Measurements from ENCODE around the gene IGSF21. TPM values are rescaled to one million over a fixed set of nuclear protein-coding genes. Genes with fewer than 3 reads are reported as not detected.

Gene IGSF21
- total and polyA plus RNA-seq, 5 donors from 2014 or later, result not detected

- no peaks in the 10 kb centered on the region for H3K4me1 Mint-ChIP-seq
- Histone ChIP-seq H3K4me1 (ENCODE audit: control insufficient read depth, insufficient read depth, low read length, poor library complexity, severe bottlenecking) (no peaks in the 10 kb centered on the region), H3K36me3 (ENCODE audit: control insufficient read depth, insufficient read depth, low read length) (no peaks in the 10 kb centered on the region), H3K9me3 (ENCODE audit: control insufficient read depth in 2 of 2, low read length in 2 of 2) (no peaks in the 10 kb centered on the region), H3K27me3 (ENCODE audit: control insufficient read depth, insufficient read depth, low read length) (no peaks in the 10 kb centered on the region), H3K4me3 (ENCODE audit: low read depth, low read length) (no peak overlapping the region), H3K27ac (ENCODE audit: insufficient read depth, low read length, poor library complexity, severe bottlenecking) (no peak overlapping the region)
- H3K9me3 Mint-ChIP-seq, result no peaks in the 10 kb centered on the region
- H3K36me3 Mint-ChIP-seq, result no peaks in the 10 kb centered on the region
- H3K27ac Mint-ChIP-seq, result no peak overlapping the region
- DNase-seq, result no peak
- H3K4me3 Mint-ChIP-seq, result no peak overlapping the region
- no peaks in the 10 kb centered on the region for H3K27me3 Mint-ChIP-seq
- ATAC-seq (ENCODE audit: low read depth in 2 of 2), result no peak
These were observed 158.0 kb downstream of the IGSF21 start for GRCh38 chr1:18265641-18266040.

DNA sequence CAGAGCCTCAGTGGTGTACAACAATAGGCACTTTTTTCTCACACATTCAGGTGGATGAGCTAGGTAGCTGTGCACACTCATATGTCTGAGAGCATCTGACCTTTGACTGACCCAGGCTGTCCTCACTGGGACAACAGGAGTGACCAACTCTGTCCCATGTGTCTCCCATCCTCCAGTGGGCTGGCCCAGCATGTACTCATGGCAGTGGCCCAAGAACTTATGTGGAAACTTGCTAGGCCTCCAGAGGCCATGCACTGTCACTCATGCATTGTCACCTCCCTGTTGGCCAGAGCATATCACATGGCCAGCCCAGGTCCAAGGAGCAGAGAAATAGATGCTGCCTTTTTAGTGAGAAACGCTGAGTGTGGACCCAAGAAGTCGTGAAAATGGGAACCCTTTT lies 158.8 kb downstream of the IGSF21 start:
- no peaks in the 10 kb centered on the region for H3K36me3 ChIP-seq (ENCODE audit: control insufficient read depth, insufficient read depth, low read length)
- Mint-ChIP-seq H3K36me3 (no peaks in the 10 kb centered on the region), H3K4me1 (no peaks in the 10 kb centered on the region), H3K4me3 (no peak overlapping the region), H3K27ac (no peak overlapping the region), H3K9me3 (no peaks in the 10 kb centered on the region), H3K27me3 (no peaks in the 10 kb centered on the region)
- no peaks in the 10 kb centered on the region for H3K27me3 ChIP-seq (ENCODE audit: control insufficient read depth, insufficient read depth, low read length)
- ATAC-seq (ENCODE audit: low read depth in 2 of 2) (no peak), DNase-seq (no peak)
- H3K4me3 ChIP-seq (ENCODE audit: low read depth, low read length), result no peak overlapping the region
- H3K9me3 ChIP-seq (ENCODE audit: control insufficient read depth in 2 of 2, low read length in 2 of 2), result no peaks in the 10 kb centered on the region
- no peaks in the 10 kb centered on the region for H3K4me1 ChIP-seq (ENCODE audit: control insufficient read depth, insufficient read depth, low read length, poor library complexity, severe bottlenecking)
- no peak overlapping the region for H3K27ac ChIP-seq (ENCODE audit: insufficient read depth, low read length, poor library complexity, severe bottlenecking)

DNA sequence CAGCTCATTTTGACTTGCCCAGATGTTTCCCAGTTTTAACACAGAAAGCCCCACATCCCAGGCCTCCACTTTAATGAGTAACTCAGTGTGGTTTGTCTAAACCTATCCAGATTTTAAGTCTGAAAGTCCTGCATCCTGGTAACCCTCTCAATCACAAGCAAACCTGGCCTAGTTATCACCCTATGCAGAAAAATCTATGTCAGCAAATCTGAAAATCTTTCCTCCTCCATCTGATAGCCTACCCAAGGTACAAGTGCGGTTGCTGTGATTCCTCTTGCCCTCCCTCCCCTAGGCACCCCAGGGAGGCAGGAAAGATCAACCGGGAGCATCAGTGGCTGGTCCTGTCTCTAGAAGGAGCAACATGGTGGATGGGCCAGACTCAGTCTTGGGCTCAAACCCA lies 163.7 kb downstream of the IGSF21 start:
- Mint-ChIP-seq H3K27ac (no peak overlapping the region), H3K4me1 (no peaks in the 10 kb centered on the region), H3K9me3 (peaks cover 0 to 2% (median 0%) of the 10 kb centered on the region in 7 donors), H3K27me3 (no peaks in the 10 kb centered on the region), H3K4me3 (no peak overlapping the region), H3K36me3 (no peaks in the 10 kb centered on the region)
- H3K4me1 ChIP-seq (ENCODE audit: control insufficient read depth, insufficient read depth, low read length, poor library complexity, severe bottlenecking), result no peaks in the 10 kb centered on the region
- no peaks in the 10 kb centered on the region for H3K9me3 ChIP-seq (ENCODE audit: control insufficient read depth in 2 of 2, low read length in 2 of 2)
- H3K36me3 ChIP-seq (ENCODE audit: control insufficient read depth, insufficient read depth, low read length), result no peaks in the 10 kb centered on the region
- no peaks in the 10 kb centered on the region for H3K27me3 ChIP-seq (ENCODE audit: control insufficient read depth, insufficient read depth, low read length)
- H3K4me3 ChIP-seq (ENCODE audit: low read depth, low read length), result no peak overlapping the region
- ATAC-seq (ENCODE audit: low read depth in 2 of 2) (no peak), DNase-seq (no peak)
- H3K27ac ChIP-seq (ENCODE audit: insufficient read depth, low read length, poor library complexity, severe bottlenecking), result no peak overlapping the region

- no peaks in the 10 kb centered on the region for H3K9me3 ChIP-seq (ENCODE audit: control insufficient read depth in 2 of 2, low read length in 2 of 2)
- H3K4me1 ChIP-seq (ENCODE audit: control insufficient read depth, insufficient read depth, low read length, poor library complexity, severe bottlenecking), result no peaks in the 10 kb centered on the region
- Mint-ChIP-seq H3K27ac (no peak overlapping the region), H3K9me3 (peaks cover 0 to 2% (median 0%) of the 10 kb centered on the region in 7 donors), H3K4me1 (no peaks in the 10 kb centered on the region), H3K36me3 (no peaks in the 10 kb centered on the region), H3K27me3 (peaks cover 6% of the 10 kb centered on the region), H3K4me3 (no peak overlapping the region)
- no peaks in the 10 kb centered on the region for H3K27me3 ChIP-seq (ENCODE audit: control insufficient read depth, insufficient read depth, low read length)
- DNase-seq (no peak), ATAC-seq (ENCODE audit: low read depth in 2 of 2) (no peak)
- H3K27ac ChIP-seq (ENCODE audit: insufficient read depth, low read length, poor library complexity, severe bottlenecking), result no peak overlapping the region
- no peaks in the 10 kb centered on the region for H3K36me3 ChIP-seq (ENCODE audit: control insufficient read depth, insufficient read depth, low read length)
- no peak overlapping the region for H3K4me3 ChIP-seq (ENCODE audit: low read depth, low read length)
These were observed 171.3 kb downstream of the IGSF21 start for GRCh38 chr1:18278946-18279345.

DNA sequence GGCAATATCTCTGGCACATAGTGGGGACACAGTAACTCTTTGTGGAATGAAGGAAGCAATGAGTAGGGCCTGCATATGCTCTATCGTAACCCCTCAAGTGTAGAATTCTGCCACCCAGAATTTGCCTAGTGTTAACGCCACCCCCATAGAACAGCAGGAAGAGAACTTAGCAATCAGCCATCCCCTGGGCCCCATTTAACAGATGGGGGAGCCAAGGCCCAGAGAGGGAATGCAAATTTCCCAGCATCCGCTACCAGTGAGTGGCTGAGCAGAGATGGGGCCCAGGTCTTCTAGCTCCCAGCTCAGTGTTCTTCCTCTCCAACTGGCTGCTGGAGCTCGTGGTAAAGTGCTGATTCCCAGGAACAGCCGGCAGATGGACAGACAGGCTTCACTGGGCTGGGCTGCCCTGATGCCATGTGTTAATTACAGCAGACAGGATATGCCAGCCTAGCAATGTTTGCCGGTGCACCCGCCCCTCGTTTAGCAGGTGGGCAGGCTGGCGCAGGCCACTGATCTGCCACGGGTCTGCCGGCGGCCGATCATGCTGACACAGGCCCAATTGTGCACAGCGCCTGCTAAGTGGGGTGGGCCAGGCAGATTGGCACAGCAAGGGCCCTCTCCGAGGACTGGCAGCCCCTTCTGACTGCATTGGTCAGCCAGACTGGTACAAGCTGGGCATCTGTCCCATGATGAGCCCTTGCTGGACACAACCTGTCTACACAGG lies 171.9 kb downstream of the IGSF21 start:
- no peak overlapping the region for H3K4me3 Mint-ChIP-seq
- no peak for ATAC-seq (ENCODE audit: low read depth in 2 of 2)

DNA sequence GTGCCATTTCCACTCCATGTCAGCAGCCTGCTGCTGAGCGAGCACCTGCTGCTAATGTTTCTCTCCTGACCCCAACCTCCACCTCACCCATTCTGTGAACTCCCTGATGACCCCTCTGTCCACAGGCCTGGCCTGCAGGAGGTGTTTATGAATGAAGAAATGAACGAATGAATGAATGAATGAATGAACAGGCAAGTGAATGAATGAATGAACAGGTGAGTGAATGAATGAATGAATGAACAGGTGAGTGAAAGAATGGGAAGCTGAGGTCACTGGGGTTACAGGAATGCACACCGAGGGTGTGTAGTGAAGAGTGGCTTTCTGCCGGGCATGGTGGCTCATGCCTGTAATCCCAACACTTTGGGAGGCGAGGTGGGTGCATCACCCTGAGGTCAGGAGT lies 173.4 kb downstream of the IGSF21 start:
- no peaks in the 10 kb centered on the region for H3K36me3 ChIP-seq (ENCODE audit: control insufficient read depth, insufficient read depth, low read length)
- H3K4me1 ChIP-seq (ENCODE audit: control insufficient read depth, insufficient read depth, low read length, poor library complexity, severe bottlenecking), result no peaks in the 10 kb centered on the region
- no peak overlapping the region for H3K4me3 Mint-ChIP-seq
- H3K9me3 ChIP-seq (ENCODE audit: control insufficient read depth in 2 of 2, low read length in 2 of 2), result no peaks in the 10 kb centered on the region
- no peaks in the 10 kb centered on the region for H3K36me3 Mint-ChIP-seq
- H3K27me3 ChIP-seq (ENCODE audit: control insufficient read depth, insufficient read depth, low read length), result no peaks in the 10 kb centered on the region
- no peak overlapping the region for H3K27ac Mint-ChIP-seq
- ATAC-seq (ENCODE audit: low read depth in 2 of 2) (no peak), DNase-seq (no peak)
- H3K27ac ChIP-seq (ENCODE audit: insufficient read depth, low read length, poor library complexity, severe bottlenecking), result no peak overlapping the region
- no peaks in the 10 kb centered on the region for H3K4me1 Mint-ChIP-seq
- H3K4me3 ChIP-seq (ENCODE audit: low read depth, low read length), result no peak overlapping the region
- peaks cover 7% of the 10 kb centered on the region for H3K27me3 Mint-ChIP-seq
- H3K9me3 Mint-ChIP-seq, result peaks cover 0 to 2% (median 0%) of the 10 kb centered on the region in 7 donors

More for the DNA sequence above, 171.9 kb downstream of the IGSF21 start:
- no peak for DNase-seq
- Histone ChIP-seq H3K9me3 (ENCODE audit: control insufficient read depth in 2 of 2, low read length in 2 of 2) (no peaks in the 10 kb centered on the region), H3K27ac (ENCODE audit: insufficient read depth, low read length, poor library complexity, severe bottlenecking) (no peak overlapping the region), H3K4me3 (ENCODE audit: low read depth, low read length) (no peak overlapping the region), H3K27me3 (ENCODE audit: control insufficient read depth, insufficient read depth, low read length) (no peaks in the 10 kb centered on the region), H3K36me3 (ENCODE audit: control insufficient read depth, insufficient read depth, low read length) (no peaks in the 10 kb centered on the region), H3K4me1 (ENCODE audit: control insufficient read depth, insufficient read depth, low read length, poor library complexity, severe bottlenecking) (no peaks in the 10 kb centered on the region)
- no peaks in the 10 kb centered on the region for H3K36me3 Mint-ChIP-seq
- peaks cover 0 to 2% (median 0%) of the 10 kb centered on the region in 7 donors for H3K9me3 Mint-ChIP-seq
- no peak overlapping the region for H3K27ac Mint-ChIP-seq
- peaks cover 7% of the 10 kb centered on the region for H3K27me3 Mint-ChIP-seq
- H3K4me1 Mint-ChIP-seq, result no peaks in the 10 kb centered on the region

GRCh38 chr1:18282851-18283600 lies 175.4 kb downstream of the IGSF21 start:
- DNase-seq (no peak), ATAC-seq (ENCODE audit: low read depth in 2 of 2) (no peak)
- Mint-ChIP-seq H3K27ac (no peak overlapping the region), H3K36me3 (no peaks in the 10 kb centered on the region), H3K4me1 (no peaks in the 10 kb centered on the region), H3K27me3 (peaks cover 7% of the 10 kb centered on the region), H3K9me3 (peaks cover 0 to 2% (median 0%) of the 10 kb centered on the region in 7 donors), H3K4me3 (peak overlapping the region in 1 of 4 donors; percentile 51)
- Histone ChIP-seq H3K9me3 (ENCODE audit: control insufficient read depth in 2 of 2, low read length in 2 of 2) (no peaks in the 10 kb centered on the region), H3K4me1 (ENCODE audit: control insufficient read depth, insufficient read depth, low read length, poor library complexity, severe bottlenecking) (no peaks in the 10 kb centered on the region), H3K27me3 (ENCODE audit: control insufficient read depth, insufficient read depth, low read length) (no peaks in the 10 kb centered on the region), H3K4me3 (ENCODE audit: low read depth, low read length) (no peak overlapping the region), H3K27ac (ENCODE audit: insufficient read depth, low read length, poor library complexity, severe bottlenecking) (no peak overlapping the region), H3K36me3 (ENCODE audit: control insufficient read depth, insufficient read depth, low read length) (no peaks in the 10 kb centered on the region)
